ENCODE results near the gene GDF10.

The GDF10 gene

DNA sequence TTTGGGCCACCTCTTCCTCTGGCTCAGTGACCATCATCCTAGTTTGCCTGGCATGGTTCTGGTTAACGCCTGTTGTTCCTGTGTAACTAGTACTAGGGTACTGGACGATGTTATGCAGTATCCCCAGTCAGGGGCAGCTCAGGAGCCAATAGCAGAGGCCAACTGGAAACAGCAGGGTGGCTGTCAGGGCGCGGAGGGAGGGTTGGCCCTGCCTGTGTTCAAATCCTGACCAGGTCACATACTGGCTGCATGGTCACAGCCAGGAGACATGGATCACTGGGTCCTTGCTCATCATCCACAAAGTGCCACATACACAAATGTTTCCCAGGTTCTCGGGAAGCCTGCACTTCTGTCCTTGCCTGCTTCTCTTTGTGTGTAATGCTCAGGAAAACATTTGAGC is 35.9 kb downstream of the GDF10 start (continued):
- TF ChIP-seq, protein P1, sequence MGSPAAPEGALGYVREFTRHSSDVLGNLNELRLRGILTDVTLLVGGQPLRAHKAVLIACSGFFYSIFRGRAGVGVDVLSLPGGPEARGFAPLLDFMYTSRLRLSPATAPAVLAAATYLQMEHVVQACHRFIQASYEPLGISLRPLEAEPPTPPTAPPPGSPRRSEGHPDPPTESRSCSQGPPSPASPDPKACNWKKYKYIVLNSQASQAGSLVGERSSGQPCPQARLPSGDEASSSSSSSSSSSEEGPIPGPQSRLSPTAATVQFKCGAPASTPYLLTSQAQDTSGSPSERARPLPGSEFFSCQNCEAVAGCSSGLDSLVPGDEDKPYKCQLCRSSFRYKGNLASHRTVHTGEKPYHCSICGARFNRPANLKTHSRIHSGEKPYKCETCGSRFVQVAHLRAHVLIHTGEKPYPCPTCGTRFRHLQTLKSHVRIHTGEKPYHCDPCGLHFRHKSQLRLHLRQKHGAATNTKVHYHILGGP (tag by site-specific recombination; IDR thresholded peaks at IDR 0.05), result no peak
- no peak for TF ChIP-seq ZNF660 (tag by site-specific recombination; IDR thresholded peaks at IDR 0.05)
- TF ChIP-seq REPIN1 (tag by site-specific recombination; IDR thresholded peaks at IDR 0.05; ENCODE audit: low read depth), result no peak
- no peak for TF ChIP-seq ZBTB20 (tag by site-specific recombination; IDR thresholded peaks at IDR 0.05)

DNA sequence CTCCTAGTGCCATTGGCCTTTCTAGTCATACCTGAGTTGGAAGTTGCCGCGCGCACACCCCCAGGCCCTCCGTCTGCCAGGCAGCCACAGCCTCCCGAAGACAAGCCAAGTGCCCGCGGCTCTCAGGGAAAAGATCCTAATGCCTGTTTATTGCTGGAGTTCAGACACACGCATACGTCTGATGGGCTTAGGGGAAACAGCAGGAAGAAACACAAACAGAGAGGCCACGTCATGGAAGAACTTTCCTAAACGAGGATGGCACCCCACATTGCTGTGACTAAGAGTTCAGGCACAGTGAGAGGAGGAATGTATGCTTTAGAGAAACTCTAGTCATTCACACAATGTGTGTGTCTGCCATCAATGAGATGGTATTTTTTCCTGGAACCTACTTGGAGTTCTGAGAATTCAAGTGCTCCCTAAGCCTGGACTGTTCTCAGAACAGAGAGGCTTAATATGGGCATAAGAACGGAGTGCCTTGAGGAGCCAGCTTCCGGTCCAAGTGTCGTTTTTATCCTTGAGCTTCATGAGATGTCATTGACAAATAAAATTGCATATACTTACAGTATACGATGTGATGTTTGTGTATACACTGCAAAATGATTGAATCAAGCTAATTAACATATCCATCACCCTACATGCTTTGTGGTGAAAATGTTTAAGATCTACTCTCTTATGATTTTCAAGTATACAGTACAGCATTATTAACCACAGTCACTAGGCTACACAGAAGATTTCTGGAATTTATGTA is 36.6 kb downstream of the GDF10 start:
- CTCF ChIA-PET, result interaction anchor here (1.2 kb wide), 1 partner anchor 26 kb away, joined by 3 read pairs; no protein-coding TSS in a partner anchor
- no peaks in the 10 kb centered on the region for H3K9me3 ChIP-seq (ENCODE audit: control insufficient read depth, insufficient read depth, low read depth, low read length)
- H3K4me3 ChIP-seq (ENCODE audit: low read depth, low read length), result no peak overlapping the region
- H3K27ac ChIP-seq (ENCODE audit: extremely low read depth, low read depth, low read length), result no peak overlapping the region
- H3K36me3 ChIP-seq (ENCODE audit: control insufficient read depth in 2 of 2, insufficient read depth in 1 of 2, low read length in 2 of 2), result no peaks in the 10 kb centered on the region
- POLR2A ChIA-PET, result no interaction called here
- TF ChIP-seq SETDB1 (IDR thresholded peaks at IDR 0.05; ENCODE audit: insufficient read length, low read length) (no peak), OVOL3 (tag by site-specific recombination; IDR thresholded peaks at IDR 0.05) (no peak), ZNF423 (tag by site-specific recombination; IDR thresholded peaks at IDR 0.05) (no peak), ZNF132 (tag by site-specific recombination; IDR thresholded peaks at IDR 0.05; ENCODE audit: borderline replicate concordance) (no peak), IKZF3 (tag by site-specific recombination; IDR thresholded peaks at IDR 0.05) (no peak)
- H3K4me1 ChIP-seq (ENCODE audit: control insufficient read depth, insufficient read depth, low read length), result no peaks in the 10 kb centered on the region

DNA sequence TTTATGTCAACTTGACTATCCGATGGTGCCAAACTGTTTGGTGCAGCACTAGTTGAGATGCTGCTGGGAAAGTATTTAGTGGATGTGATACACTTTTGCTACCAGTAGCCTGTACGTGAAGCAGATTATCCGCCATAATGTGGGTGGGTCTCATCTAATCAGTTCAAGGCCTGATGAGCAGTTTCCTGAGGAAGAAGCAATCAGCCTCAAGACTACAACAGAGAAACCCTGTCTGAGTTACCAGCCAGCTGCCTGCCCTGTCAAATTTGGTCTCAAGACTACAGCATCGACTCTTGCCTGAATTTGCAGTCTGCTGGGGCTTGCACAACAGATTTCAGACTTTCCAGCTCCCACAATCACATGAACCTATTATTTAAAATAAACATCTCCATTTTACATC is 37.3 kb downstream of the GDF10 start:
- CTCF ChIA-PET, result interaction anchor here (1.0 to 1.2 kb wide), 2 partner anchors 11 to 25 kb away, joined by 3 to 4 read pairs; partner anchors contain the start of gene RBP3

More for the DNA sequence above, 37.3 kb downstream of the GDF10 start:
- Histone ChIP-seq H3K9me3 (ENCODE audit: control insufficient read depth, insufficient read depth, low read depth, low read length) (no peaks in the 10 kb centered on the region), H3K27ac (ENCODE audit: extremely low read depth, low read depth, low read length) (no peak overlapping the region), H3K4me1 (ENCODE audit: control insufficient read depth, insufficient read depth, low read length) (no peaks in the 10 kb centered on the region), H3K36me3 (ENCODE audit: control insufficient read depth in 2 of 2, insufficient read depth in 1 of 2, low read length in 2 of 2) (no peaks in the 10 kb centered on the region), H3K4me3 (ENCODE audit: low read depth, low read length) (no peak overlapping the region)
- POLR2A ChIA-PET, result no interaction called here
- TF ChIP-seq ZBTB20 (tag by site-specific recombination; IDR thresholded peaks at IDR 0.05) (no peak), ZNF121 (tag by site-specific recombination; IDR thresholded peaks at IDR 0.05) (no peak), ZBTB48 (tag by site-specific recombination; IDR thresholded peaks at IDR 0.05) (no peak), BCL11A (tag by site-specific recombination; IDR thresholded peaks at IDR 0.05; ENCODE audit: low read depth) (no peak), ZNF311 (tag by site-specific recombination; IDR thresholded peaks at IDR 0.05; ENCODE audit: borderline replicate concordance) (no peak), ZNF24 (tag by site-specific recombination; IDR thresholded peaks at IDR 0.05) (no peak), ZNF830 (tag by site-specific recombination; IDR thresholded peaks at IDR 0.05; ENCODE audit: low read depth) (no peak), KLF1 (tag by site-specific recombination; IDR thresholded peaks at IDR 0.05) (no peak)
- TF ChIP-seq, protein P2, sequence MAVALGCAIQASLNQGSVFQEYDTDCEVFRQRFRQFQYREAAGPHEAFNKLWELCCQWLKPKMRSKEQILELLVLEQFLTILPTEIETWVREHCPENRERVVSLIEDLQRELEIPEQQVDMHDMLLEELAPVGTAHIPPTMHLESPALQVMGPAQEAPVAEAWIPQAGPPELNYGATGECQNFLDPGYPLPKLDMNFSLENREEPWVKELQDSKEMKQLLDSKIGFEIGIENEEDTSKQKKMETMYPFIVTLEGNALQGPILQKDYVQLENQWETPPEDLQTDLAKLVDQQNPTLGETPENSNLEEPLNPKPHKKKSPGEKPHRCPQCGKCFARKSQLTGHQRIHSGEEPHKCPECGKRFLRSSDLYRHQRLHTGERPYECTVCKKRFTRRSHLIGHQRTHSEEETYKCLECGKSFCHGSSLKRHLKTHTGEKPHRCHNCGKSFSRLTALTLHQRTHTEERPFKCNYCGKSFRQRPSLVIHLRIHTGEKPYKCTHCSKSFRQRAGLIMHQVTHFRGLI (tag by site-specific recombination; IDR thresholded peaks at IDR 0.05), result no peak
- TF ChIP-seq, protein P3, sequence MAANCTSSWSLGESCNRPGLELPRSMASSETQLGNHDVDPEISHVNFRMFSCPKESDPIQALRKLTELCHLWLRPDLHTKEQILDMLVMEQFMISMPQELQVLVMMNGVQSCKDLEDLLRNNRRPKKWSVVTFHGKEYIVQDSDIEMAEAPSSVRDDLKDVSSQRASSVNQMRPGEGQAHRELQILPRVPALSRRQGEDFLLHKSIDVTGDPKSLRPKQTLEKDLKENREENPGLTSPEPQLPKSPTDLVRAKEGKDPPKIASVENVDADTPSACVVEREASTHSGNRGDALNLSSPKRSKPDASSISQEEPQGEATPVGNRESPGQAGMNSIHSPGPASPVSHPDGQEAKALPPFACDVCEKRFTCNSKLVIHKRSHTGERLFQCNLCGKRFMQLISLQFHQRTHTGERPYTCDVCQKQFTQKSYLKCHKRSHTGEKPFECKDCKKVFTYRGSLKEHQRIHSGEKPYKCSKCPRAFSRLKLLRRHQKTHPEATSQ (tag by site-specific recombination; IDR thresholded peaks at IDR 0.05), result no peak
- TF ChIP-seq, protein P4, sequence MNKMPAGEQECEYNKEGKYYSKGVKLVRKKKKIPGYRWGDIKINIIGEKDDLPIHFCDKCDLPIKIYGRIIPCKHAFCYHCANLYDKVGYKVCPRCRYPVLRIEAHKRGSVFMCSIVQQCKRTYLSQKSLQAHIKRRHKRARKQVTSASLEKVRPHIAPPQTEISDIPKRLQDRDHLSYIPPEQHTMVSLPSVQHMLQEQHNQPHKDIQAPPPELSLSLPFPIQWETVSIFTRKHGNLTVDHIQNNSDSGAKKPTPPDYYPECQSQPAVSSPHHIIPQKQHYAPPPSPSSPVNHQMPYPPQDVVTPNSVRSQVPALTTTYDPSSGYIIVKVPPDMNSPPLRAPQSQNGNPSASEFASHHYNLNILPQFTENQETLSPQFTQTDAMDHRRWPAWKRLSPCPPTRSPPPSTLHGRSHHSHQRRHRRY (tag by site-specific recombination; IDR thresholded peaks at IDR 0.05), result no peak
